PFSK-1 (cell line): ENCODE data around the gene SLC2A4RG.
A peak's percentile ranks its signal among the peaks of the same experiment; 100 is the strongest.

Experiments used
- FOXP2 ChIP-seq: optimal IDR thresholded peaks from 2 replicates; pipeline ENCODE3; 2011; ENCODE audit warnings: borderline replicate concordance, control low read depth, inconsistent platforms; ENCODE audit not compliant: insufficient read depth; ENCODE audit errors: extremely low read length, extremely low read depth
- POLR2AphosphoS5 ChIP-seq: IDR thresholded peaks from 2 replicates; pipeline ENCODE4 v1.6.1; 2012; ENCODE audit warnings: low read depth, mild to moderate bottlenecking, control low read depth, low read length, moderate library complexity
- SIN3A ChIP-seq: IDR thresholded peaks from 2 replicates; pipeline ENCODE4 v1.6.1; 2012; ENCODE audit warnings: mild to moderate bottlenecking, low read length, moderate library complexity, borderline replicate concordance; ENCODE audit not compliant: insufficient read depth
- TAF1 ChIP-seq: IDR thresholded peaks from 2 replicates; pipeline ENCODE4 v1.6.1; 2012; ENCODE audit warnings: low read length, control low read depth, borderline replicate concordance; ENCODE audit not compliant: insufficient read depth
- TF ChIP-seq, protein P1 (sequence below), 2 experiments: IDR thresholded peaks; 2 replicates each; pipeline versions ENCODE4 v1.6.1 to v1.8.0; 2011 to 2012; ENCODE audit warnings: low read depth in 2 of 2, low read length in 2 of 2, control low read depth in 1 of 2, inconsistent platforms in 1 of 2, mild to moderate bottlenecking in 1 of 2, moderate library complexity in 1 of 2; ENCODE audit not compliant: insufficient read depth in 1 of 2

SLC2A4RG gene

GRCh38 chr20:63706852-63707557 lies 32.6 kb upstream of the SLC2A4RG start:
- TF ChIP-seq TAF1: no peak
- TF ChIP-seq SIN3A: no peak
- TF ChIP-seq, protein P1, sequence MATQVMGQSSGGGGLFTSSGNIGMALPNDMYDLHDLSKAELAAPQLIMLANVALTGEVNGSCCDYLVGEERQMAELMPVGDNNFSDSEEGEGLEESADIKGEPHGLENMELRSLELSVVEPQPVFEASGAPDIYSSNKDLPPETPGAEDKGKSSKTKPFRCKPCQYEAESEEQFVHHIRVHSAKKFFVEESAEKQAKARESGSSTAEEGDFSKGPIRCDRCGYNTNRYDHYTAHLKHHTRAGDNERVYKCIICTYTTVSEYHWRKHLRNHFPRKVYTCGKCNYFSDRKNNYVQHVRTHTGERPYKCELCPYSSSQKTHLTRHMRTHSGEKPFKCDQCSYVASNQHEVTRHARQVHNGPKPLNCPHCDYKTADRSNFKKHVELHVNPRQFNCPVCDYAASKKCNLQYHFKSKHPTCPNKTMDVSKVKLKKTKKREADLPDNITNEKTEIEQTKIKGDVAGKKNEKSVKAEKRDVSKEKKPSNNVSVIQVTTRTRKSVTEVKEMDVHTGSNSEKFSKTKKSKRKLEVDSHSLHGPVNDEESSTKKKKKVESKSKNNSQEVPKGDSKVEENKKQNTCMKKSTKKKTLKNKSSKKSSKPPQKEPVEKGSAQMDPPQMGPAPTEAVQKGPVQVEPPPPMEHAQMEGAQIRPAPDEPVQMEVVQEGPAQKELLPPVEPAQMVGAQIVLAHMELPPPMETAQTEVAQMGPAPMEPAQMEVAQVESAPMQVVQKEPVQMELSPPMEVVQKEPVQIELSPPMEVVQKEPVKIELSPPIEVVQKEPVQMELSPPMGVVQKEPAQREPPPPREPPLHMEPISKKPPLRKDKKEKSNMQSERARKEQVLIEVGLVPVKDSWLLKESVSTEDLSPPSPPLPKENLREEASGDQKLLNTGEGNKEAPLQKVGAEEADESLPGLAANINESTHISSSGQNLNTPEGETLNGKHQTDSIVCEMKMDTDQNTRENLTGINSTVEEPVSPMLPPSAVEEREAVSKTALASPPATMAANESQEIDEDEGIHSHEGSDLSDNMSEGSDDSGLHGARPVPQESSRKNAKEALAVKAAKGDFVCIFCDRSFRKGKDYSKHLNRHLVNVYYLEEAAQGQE (IDR thresholded peaks at IDR 0.05; ENCODE audit: insufficient read depth in 1 of 2, low read depth in 2 of 2, low read length in 2 of 2): no peak
- no peak; the same call in 1 of the 2 replicates for TF ChIP-seq POLR2AphosphoS5
- TF ChIP-seq FOXP2: no peak

- peak; percentile 49; the same call in 1 of the 2 replicates for TF ChIP-seq POLR2AphosphoS5
- TF ChIP-seq, protein P1 (IDR thresholded peaks at IDR 0.05; ENCODE audit: insufficient read depth in 1 of 2, low read depth in 2 of 2, low read length in 2 of 2): peak in 1 of 2 experiments; percentile 44; a peak in 1 of 4 replicates
- TF ChIP-seq SIN3A: peak; percentile 45
- no peak for TF ChIP-seq FOXP2
- TF ChIP-seq TAF1: peak; percentile 86
These were observed 31.8 kb upstream of the SLC2A4RG start, which contains the start of the genes ARFRP1 and ZGPAT for GRCh38 chr20:63707558-63708300. Gene ARFRP1 (minus strand): TSS chr20:63707976. CDS start chr20:63707091, 885 bp downstream. Gene ZGPAT (plus strand): TSS chr20:63708039. CDS start chr20:63708581, 542 bp downstream.

DNA sequence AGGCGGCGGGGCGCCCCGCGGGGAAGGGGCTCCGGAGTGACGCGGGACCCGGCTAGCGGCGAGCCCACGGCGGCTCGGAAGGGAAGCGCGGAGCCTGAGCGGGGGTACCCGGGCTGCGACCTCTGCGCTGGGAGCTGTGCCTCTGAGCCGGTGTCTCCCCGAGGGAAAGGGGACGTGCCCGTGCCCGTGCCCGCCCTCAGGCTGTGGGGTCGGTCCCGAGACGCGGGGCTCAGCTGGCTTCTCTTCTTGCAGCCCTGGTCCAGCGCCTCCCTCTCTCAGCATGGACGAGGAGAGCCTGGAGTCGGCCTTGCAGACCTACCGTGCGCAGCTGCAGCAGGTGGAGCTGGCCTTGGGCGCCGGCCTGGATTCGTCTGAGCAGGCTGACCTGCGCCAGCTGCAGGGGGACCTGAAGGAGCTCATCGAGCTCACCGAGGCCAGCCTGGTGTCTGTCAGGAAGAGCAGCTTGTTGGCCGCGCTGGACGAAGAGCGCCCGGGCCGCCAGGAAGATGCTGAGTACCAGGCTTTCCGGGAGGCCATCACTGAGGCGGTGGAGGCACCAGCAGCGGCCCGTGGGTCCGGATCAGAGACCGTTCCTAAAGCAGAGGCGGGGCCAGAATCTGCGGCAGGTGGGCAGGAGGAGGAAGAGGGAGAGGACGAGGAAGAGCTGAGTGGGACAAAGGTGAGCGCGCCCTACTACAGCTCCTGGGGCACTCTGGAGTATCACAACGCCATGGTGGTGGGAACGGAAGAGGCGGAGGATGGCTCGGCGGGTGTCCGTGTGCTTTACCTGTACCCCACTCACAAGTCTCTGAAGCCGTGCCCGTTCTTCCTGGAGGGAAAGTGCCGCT lies 31.1 kb upstream of the SLC2A4RG start:
- TF ChIP-seq TAF1 (no peak), SIN3A (no peak), FOXP2 (no peak), POLR2AphosphoS5 (no peak)
- TF ChIP-seq, protein P1 (IDR thresholded peaks at IDR 0.05; ENCODE audit: insufficient read depth in 1 of 2, low read depth in 2 of 2, low read length in 2 of 2): no peak

GRCh38 chr20:63709149-63709527 lies 30.4 kb upstream of the SLC2A4RG start:
- TF ChIP-seq POLR2AphosphoS5: no peak
- no peak for TF ChIP-seq TAF1
- no peak for TF ChIP-seq FOXP2
- TF ChIP-seq, protein P1 (IDR thresholded peaks at IDR 0.05; ENCODE audit: insufficient read depth in 1 of 2, low read depth in 2 of 2, low read length in 2 of 2): no peak
- TF ChIP-seq SIN3A: no peak
